D721Med (cell line): Measurements from ENCODE around the gene BPI.
"Not testable (repeated sequence)": the region's sequence is repeated elsewhere in the genome, so short reads cannot be mapped to it uniquely, and the experiment has no call there.

Source experiments
- DNase-seq: peaks from one replicate; pipeline ENCODE4 v3.0.0; 2011; ENCODE audit warnings: low spot score; ENCODE audit not compliant: insufficient read length
- FAIRE-seq: peaks from 2 replicates; lab custom pipeline; 2011; peaks lifted over from hg19 to GRCh38; lab: Jason Lieb, UNC
- TF ChIP-seq, protein P1 (sequence below): IDR thresholded peaks from 2 replicates; pipeline ENCODE4 v1.5.1; 2012; ENCODE audit warnings: mild to moderate bottlenecking, control low read depth; ENCODE audit not compliant: insufficient read depth; ENCODE audit errors: missing control alignments

The BPI gene

GRCh38 chr20:38311491-38311890 is 7.5 kb downstream of the BPI start:
- TF ChIP-seq, protein P1, sequence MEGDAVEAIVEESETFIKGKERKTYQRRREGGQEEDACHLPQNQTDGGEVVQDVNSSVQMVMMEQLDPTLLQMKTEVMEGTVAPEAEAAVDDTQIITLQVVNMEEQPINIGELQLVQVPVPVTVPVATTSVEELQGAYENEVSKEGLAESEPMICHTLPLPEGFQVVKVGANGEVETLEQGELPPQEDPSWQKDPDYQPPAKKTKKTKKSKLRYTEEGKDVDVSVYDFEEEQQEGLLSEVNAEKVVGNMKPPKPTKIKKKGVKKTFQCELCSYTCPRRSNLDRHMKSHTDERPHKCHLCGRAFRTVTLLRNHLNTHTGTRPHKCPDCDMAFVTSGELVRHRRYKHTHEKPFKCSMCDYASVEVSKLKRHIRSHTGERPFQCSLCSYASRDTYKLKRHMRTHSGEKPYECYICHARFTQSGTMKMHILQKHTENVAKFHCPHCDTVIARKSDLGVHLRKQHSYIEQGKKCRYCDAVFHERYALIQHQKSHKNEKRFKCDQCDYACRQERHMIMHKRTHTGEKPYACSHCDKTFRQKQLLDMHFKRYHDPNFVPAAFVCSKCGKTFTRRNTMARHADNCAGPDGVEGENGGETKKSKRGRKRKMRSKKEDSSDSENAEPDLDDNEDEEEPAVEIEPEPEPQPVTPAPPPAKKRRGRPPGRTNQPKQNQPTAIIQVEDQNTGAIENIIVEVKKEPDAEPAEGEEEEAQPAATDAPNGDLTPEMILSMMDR = no peak
- FAIRE-seq = no peak
- DNase-seq = no peak

DNA sequence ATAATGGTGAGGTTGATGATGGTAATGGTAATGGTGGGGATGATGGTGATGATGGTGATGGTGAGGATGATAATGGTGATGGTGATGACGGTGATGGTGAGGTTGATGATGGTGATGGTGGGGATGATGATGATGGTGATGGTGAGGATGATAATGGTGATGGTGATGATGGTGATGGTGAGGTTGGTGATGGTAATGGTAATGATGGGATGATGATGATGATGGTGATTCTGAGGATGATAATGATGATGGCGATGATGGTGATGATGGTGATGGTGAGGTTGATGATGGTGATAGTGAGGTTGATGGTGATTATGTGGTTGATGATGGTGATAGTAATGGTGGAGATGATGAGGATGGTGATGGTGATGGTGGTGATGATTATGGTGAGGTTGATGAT is 9.7 kb downstream of the BPI start:
- no peak for DNase-seq
- TF ChIP-seq, protein P1 = no peak
- peak; percentile 64 for FAIRE-seq

DNA sequence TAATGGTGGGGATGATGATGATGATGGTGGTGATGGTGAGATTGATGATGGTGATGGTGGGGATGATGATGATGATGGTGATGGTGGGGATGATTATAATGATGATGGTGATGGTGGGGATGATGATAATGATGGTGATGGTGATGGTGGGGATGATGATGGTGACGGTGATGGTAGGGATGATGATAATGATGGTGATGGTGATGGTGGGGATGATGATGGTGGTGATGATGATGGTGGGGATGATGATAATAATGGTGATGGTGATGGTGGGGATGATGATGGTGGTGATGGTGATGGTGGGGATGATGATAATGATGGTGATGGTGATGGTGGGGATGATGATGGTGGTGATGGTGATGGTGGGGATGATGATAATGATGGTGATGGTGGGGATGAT is 10.4 kb downstream of the BPI start:
- FAIRE-seq, DNase-seq: not testable (repeated sequence)

- TF ChIP-seq, protein P1 = no peak
- DNase-seq (no peak), FAIRE-seq (no peak)
Measured at GRCh38 chr20:38315290-38315966, 11.5 kb downstream of the BPI start.

DNA sequence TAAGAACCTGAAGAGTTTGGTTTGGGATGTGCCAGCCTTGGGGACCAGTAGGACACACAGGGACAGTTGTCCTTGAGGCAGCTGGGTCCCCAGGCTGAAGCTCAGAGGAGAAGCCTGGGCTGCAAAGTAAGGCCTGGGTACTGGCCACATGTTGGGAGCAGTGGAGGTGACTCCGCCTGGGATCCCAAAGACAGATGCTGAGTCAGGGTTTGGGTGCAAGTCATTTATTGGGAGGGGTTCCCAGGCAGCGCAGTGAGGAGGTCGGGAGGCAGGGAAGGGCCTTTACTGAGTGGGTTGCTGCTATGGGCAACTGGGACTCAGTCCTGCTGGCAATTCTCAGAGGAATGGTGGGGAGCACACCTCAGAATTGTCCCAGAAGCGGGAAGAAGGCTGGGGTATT is 12.4 kb downstream of the BPI start:
- no peak for DNase-seq
- TF ChIP-seq, protein P1 = no peak
- FAIRE-seq = no peak

DNA sequence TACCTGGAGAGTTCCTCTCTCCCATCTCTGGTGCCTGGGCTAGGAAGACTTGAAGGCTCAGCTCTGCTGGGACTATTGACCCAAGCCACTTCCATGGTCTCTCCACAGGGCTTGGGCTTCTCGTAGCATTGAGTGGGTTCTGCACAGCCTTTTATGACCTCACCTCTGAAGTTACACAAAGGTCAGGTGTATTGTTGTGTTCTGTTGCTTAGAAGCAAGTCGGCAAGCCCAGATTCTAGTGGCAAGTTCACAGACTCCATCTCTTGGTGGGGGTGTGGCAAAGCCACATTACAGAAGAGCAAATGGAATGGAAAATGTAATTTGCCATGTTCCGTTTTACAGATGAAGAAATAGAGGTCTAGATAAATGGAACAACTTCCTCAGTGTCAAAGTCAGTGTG is 13.5 kb downstream of the BPI start:
- TF ChIP-seq, protein P1 = no peak
- FAIRE-seq = no peak
- DNase-seq = no peak

DNA sequence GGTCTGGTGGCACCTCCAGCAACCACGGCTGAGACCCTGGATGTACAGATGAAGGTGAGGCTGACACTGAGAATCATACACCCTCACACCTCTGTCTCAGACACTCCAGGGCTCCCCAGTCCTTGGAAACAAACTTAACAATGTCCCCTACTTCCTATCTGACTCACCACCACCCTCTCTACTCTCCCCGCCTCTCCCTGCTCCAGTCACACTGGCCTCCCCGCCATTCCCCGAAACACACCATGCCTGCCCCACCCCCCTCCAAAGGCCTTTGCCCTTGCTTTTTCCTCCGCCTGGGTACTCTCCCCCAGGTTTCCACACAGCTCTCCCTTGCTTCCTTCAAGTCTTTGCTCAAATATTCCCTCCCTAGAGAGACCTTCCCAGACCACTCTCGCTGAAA is 16.3 kb downstream of the BPI start:
- TF ChIP-seq, protein P1 = no peak
- no peak for FAIRE-seq
- no peak for DNase-seq
